HEK293 (cell line): ENCODE results near the gene CDO1.

ENCODE experiments used
- CTCF ChIA-PET: fragments of 350-600 bp; formaldehyde crosslinking; extraction: SDS; loops from one replicate; lab custom pipeline; 2021; ENCODE audit warnings: antibody characterized with exemption; lab: Yijun Ruan, JAX
- POLR2A ChIA-PET: fragments of 300-600 bp; formaldehyde crosslinking; extraction: SDS; loops from one replicate; lab custom pipeline; 2020; ENCODE audit warnings: antibody characterized with exemption, inconsistent platforms; lab: Yijun Ruan, JAX
- H3K27ac ChIP-seq: fragments of 200-500 bp; sonication (Bioruptor generic); 2 replicates; pipeline ENCODE4 v1.5.1; 2014; ENCODE audit warnings: low read depth, low read length, control low read depth, inconsistent platforms; ENCODE audit errors: extremely low read depth
- H3K36me3 ChIP-seq, 2 experiments: fragments of 200-500 bp in 1 of 2; sonication (Bioruptor generic) in 1 of 2; 1 replicate in 1 of 2; 2 replicates in 1 of 2; pipeline ENCODE4 v1.5.1; 2014 to 2017; ENCODE audit warnings: inconsistent platforms in 2 of 2, low read length in 2 of 2; ENCODE audit not compliant: control insufficient read depth in 2 of 2, insufficient read depth in 1 of 2
- H3K4me1 ChIP-seq: fragments of 200-500 bp; sonication (Bioruptor generic); 2 replicates; pipeline ENCODE4 v1.5.1; 2014; ENCODE audit warnings: mild to moderate bottlenecking, low read length, inconsistent platforms; ENCODE audit not compliant: control insufficient read depth, insufficient read depth
- H3K4me3 ChIP-seq: 2 replicates; pipeline ENCODE4 v1.5.1; 2011; ENCODE audit warnings: low read depth, mild to moderate bottlenecking, control low read depth, low read length, moderate library complexity
- H3K9me3 ChIP-seq: fragments of 200-500 bp; sonication (Bioruptor generic); 2 replicates; pipeline ENCODE4 v1.5.1; 2014; ENCODE audit warnings: low read depth, low read length, inconsistent platforms; ENCODE audit not compliant: control insufficient read depth, insufficient read depth
- HIC1 ChIP-seq: fragments of 450-650 bp; formaldehyde crosslinking; IDR thresholded peaks from 2 replicates; pipeline ENCODE4 v1.5.1; 2016; ENCODE audit warnings: missing biosample characterization, missing genetic modification characterization
- KLF7 ChIP-seq: fragments of 450-650 bp; formaldehyde crosslinking; IDR thresholded peaks from 2 replicates; pipeline ENCODE4 v1.5.1; 2016; ENCODE audit warnings: missing biosample characterization, missing genetic modification characterization, borderline replicate concordance
- KLF9 ChIP-seq: fragments of 450-650 bp; formaldehyde crosslinking; IDR thresholded peaks from 2 replicates; pipeline ENCODE4 v1.5.1; 2016; ENCODE audit warnings: missing biosample characterization, missing genetic modification characterization, low read depth
- ZFP69B ChIP-seq: fragments of 450-650 bp; formaldehyde crosslinking; IDR thresholded peaks from 2 replicates; pipeline ENCODE4 v1.5.1; 2016; ENCODE audit warnings: missing biosample characterization, missing genetic modification characterization
- ZNF114 ChIP-seq: fragments of 450-650 bp; formaldehyde crosslinking; IDR thresholded peaks from 2 replicates; pipeline ENCODE4 v1.5.0; 2017; ENCODE audit warnings: missing biosample characterization, missing genetic modification characterization
- ZNF133 ChIP-seq: fragments of 450-650 bp; formaldehyde crosslinking; IDR thresholded peaks from 2 replicates; pipeline ENCODE4 v1.5.1; 2016; ENCODE audit warnings: missing biosample characterization, missing genetic modification characterization
- ZNF174 ChIP-seq: fragments of 450-650 bp; formaldehyde crosslinking; IDR thresholded peaks from 2 replicates; pipeline ENCODE4 v1.5.0; 2017; ENCODE audit warnings: missing biosample characterization, mild to moderate bottlenecking, missing genetic modification characterization
- ZNF175 ChIP-seq: fragments of 450-650 bp; formaldehyde crosslinking; IDR thresholded peaks from 2 replicates; pipeline ENCODE4 v1.5.1; 2016; ENCODE audit warnings: missing biosample characterization, missing genetic modification characterization
- ZNF18 ChIP-seq: fragments of 450-650 bp; formaldehyde crosslinking; IDR thresholded peaks from 2 replicates; pipeline ENCODE4 v1.5.1; 2016; ENCODE audit warnings: missing biosample characterization, missing genetic modification characterization
- ZNF202 ChIP-seq: fragments of 450-650 bp; formaldehyde crosslinking; IDR thresholded peaks from 2 replicates; pipeline ENCODE4 v1.5.1; 2016; ENCODE audit warnings: missing biosample characterization, missing genetic modification characterization, borderline replicate concordance
- ZNF350 ChIP-seq: fragments of 450-650 bp; formaldehyde crosslinking; IDR thresholded peaks from 2 replicates; pipeline ENCODE4 v1.5.0; 2017; ENCODE audit warnings: missing biosample characterization, mild to moderate bottlenecking, missing genetic modification characterization
- ZNF362 ChIP-seq: fragments of 450-650 bp; formaldehyde crosslinking; IDR thresholded peaks from 2 replicates; pipeline ENCODE4 v1.5.1; 2016; ENCODE audit warnings: missing biosample characterization, missing genetic modification characterization
- ZNF398 ChIP-seq: fragments of 450-650 bp; formaldehyde crosslinking; IDR thresholded peaks from 2 replicates; pipeline ENCODE4 v1.5.1; 2017; ENCODE audit warnings: missing biosample characterization, missing genetic modification characterization
- ZNF510 ChIP-seq: fragments of 450-650 bp; formaldehyde crosslinking; IDR thresholded peaks from 2 replicates; pipeline ENCODE4 v1.5.1; 2018; ENCODE audit warnings: mild to moderate bottlenecking, missing genetic modification characterization, missing biosample characterization; ENCODE audit not compliant: insufficient replicate concordance
- ZNF558 ChIP-seq: fragments of 450-650 bp; formaldehyde crosslinking; IDR thresholded peaks from 2 replicates; pipeline ENCODE4 v1.5.1; 2016; ENCODE audit warnings: missing biosample characterization, missing genetic modification characterization
- ZNF791 ChIP-seq: fragments of 450-650 bp; formaldehyde crosslinking; IDR thresholded peaks from 2 replicates; pipeline ENCODE4 v1.5.1; 2016; ENCODE audit warnings: missing biosample characterization, missing genetic modification characterization
- ZNF843 ChIP-seq: fragments of 450-650 bp; formaldehyde crosslinking; IDR thresholded peaks from 2 replicates; pipeline ENCODE4 v1.5.1; 2016; ENCODE audit warnings: missing biosample characterization, missing genetic modification characterization
- TF ChIP-seq, protein P1 (sequence below): fragments of 450-650 bp; formaldehyde crosslinking; IDR thresholded peaks from 2 replicates; pipeline ENCODE4 v1.5.1; 2016; ENCODE audit warnings: missing biosample characterization, missing genetic modification characterization, borderline replicate concordance
- TF ChIP-seq, protein P2 (sequence below): fragments of 450-650 bp; formaldehyde crosslinking; IDR thresholded peaks from 2 replicates; pipeline ENCODE4 v1.5.1; 2016; ENCODE audit warnings: missing biosample characterization, missing genetic modification characterization, borderline replicate concordance

CDO1 gene

GRCh38 chr5:115857626-115858349 lies 41.3 kb upstream of the CDO1 start (continued):
- TF ChIP-seq ZNF350 (tag by site-specific recombination) (0 out of 2 replicates have a peak, but pooled peaks have one; percentile 16), ZNF362 (0 out of 2 replicates have a peak, but pooled peaks have one; percentile 65), KLF9 (no peak), ZNF558 (tag by site-specific recombination) (peak; percentile 9; the same call in 1 of the 2 replicates), HIC1 (tag by site-specific recombination) (peak; percentile 49; the same call in 1 of the 2 replicates), ZNF398 (no peak), ZFP69B (tag by site-specific recombination) (no peak), KLF7 (tag by site-specific recombination) (no peak), ZNF791 (tag by site-specific recombination) (no peak), ZNF174 (tag by site-specific recombination) (no peak), ZNF510 (tag by site-specific recombination) (no peak), ZNF175 (tag by site-specific recombination) (no peak), ZNF843 (tag by site-specific recombination) (peak; percentile 67)
- TF ChIP-seq, all 188 proteins: peak for 33

DNA sequence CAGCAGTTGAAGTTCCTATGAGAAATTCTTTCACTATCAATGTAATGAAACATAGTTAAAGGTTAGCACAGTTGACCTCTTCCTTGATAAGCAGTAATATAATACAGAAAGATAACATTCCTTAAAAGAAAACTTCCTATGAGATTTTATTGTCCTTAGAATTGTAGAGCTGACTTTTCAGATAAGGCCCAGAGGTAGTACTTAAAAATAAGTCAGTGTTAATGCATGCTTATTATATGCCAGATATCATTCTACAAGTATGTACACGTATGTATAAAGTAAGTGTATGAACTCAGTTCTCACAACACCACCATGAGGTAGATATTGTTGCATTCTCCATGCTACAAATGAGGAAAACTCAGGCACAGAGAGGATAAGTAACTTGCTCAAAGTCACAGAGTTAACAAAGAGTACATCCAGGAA lies 40.6 kb upstream of the CDO1 start:
- Histone ChIP-seq H3K27ac (no peak overlapping the region), H3K4me3 (no peak overlapping the region), H3K4me1 (peaks cover 28% of the 10 kb centered on the region), H3K36me3 (no peaks in the 10 kb centered on the region), H3K9me3 (no peaks in the 10 kb centered on the region)
- POLR2A ChIA-PET, result no interaction called here
- CTCF ChIA-PET, result no interaction called here
- TF ChIP-seq, protein P1, sequence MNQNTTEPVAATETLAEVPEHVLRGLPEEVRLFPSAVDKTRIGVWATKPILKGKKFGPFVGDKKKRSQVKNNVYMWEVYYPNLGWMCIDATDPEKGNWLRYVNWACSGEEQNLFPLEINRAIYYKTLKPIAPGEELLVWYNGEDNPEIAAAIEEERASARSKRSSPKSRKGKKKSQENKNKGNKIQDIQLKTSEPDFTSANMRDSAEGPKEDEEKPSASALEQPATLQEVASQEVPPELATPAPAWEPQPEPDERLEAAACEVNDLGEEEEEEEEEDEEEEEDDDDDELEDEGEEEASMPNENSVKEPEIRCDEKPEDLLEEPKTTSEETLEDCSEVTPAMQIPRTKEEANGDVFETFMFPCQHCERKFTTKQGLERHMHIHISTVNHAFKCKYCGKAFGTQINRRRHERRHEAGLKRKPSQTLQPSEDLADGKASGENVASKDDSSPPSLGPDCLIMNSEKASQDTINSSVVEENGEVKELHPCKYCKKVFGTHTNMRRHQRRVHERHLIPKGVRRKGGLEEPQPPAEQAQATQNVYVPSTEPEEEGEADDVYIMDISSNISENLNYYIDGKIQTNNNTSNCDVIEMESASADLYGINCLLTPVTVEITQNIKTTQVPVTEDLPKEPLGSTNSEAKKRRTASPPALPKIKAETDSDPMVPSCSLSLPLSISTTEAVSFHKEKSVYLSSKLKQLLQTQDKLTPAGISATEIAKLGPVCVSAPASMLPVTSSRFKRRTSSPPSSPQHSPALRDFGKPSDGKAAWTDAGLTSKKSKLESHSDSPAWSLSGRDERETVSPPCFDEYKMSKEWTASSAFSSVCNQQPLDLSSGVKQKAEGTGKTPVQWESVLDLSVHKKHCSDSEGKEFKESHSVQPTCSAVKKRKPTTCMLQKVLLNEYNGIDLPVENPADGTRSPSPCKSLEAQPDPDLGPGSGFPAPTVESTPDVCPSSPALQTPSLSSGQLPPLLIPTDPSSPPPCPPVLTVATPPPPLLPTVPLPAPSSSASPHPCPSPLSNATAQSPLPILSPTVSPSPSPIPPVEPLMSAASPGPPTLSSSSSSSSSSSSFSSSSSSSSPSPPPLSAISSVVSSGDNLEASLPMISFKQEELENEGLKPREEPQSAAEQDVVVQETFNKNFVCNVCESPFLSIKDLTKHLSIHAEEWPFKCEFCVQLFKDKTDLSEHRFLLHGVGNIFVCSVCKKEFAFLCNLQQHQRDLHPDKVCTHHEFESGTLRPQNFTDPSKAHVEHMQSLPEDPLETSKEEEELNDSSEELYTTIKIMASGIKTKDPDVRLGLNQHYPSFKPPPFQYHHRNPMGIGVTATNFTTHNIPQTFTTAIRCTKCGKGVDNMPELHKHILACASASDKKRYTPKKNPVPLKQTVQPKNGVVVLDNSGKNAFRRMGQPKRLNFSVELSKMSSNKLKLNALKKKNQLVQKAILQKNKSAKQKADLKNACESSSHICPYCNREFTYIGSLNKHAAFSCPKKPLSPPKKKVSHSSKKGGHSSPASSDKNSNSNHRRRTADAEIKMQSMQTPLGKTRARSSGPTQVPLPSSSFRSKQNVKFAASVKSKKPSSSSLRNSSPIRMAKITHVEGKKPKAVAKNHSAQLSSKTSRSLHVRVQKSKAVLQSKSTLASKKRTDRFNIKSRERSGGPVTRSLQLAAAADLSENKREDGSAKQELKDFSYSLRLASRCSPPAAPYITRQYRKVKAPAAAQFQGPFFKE, result no peak
- TF ChIP-seq ZNF202 (tag by site-specific recombination) (no peak), ZNF133 (no peak), ZNF114 (no peak), ZNF18 (no peak)
- TF ChIP-seq, protein P2, sequence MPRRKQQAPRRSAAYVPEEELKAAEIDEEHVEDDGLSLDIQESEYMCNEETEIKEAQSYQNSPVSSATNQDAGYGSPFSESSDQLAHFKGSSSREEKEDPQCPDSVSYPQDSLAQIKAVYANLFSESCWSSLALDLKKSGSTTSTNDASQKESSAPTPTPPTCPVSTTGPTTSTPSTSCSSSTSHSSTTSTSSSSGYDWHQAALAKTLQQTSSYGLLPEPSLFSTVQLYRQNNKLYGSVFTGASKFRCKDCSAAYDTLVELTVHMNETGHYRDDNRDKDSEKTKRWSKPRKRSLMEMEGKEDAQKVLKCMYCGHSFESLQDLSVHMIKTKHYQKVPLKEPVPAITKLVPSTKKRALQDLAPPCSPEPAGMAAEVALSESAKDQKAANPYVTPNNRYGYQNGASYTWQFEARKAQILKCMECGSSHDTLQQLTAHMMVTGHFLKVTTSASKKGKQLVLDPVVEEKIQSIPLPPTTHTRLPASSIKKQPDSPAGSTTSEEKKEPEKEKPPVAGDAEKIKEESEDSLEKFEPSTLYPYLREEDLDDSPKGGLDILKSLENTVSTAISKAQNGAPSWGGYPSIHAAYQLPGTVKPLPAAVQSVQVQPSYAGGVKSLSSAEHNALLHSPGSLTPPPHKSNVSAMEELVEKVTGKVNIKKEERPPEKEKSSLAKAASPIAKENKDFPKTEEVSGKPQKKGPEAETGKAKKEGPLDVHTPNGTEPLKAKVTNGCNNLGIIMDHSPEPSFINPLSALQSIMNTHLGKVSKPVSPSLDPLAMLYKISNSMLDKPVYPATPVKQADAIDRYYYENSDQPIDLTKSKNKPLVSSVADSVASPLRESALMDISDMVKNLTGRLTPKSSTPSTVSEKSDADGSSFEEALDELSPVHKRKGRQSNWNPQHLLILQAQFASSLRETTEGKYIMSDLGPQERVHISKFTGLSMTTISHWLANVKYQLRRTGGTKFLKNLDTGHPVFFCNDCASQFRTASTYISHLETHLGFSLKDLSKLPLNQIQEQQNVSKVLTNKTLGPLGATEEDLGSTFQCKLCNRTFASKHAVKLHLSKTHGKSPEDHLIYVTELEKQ (tag by site-specific recombination), result no peak
